Activated CD8-positive, alpha-beta memory T cell treated with anti-CD3 and anti-CD28 coated beads, Interleukin-2, amount 10 ng/mL, durations not matched to agents 7 days and 5 days (primary cell): ENCODE data around the gene KLHL29. TPM values are rescaled to one million over a fixed set of nuclear protein-coding genes. Genes with fewer than 3 reads are reported as not detected.

ENCODE experiments used
- ATAC-seq: fragments of 150-1000 bp; cut with Tn5 transposase; one replicate; pipeline ENCODE4 v1.10.0; 2021; ENCODE audit warnings: moderate library complexity
- CTCF ChIA-PET: fragments of 350-600 bp; sonication (Branson Sonifier 250); formaldehyde crosslinking; loops from one replicate; lab custom pipeline; 2021; ENCODE audit warnings: antibody characterized with exemption; lab: Charles Lee
- DNase-seq: peaks from one replicate; pipeline ENCODE4 v3.0.0-alpha.2; 2020
- H3K27ac Mint-ChIP-seq: one replicate; pipeline ENCODE4 v1.8.0; 2021; ENCODE audit warnings: mild to moderate bottlenecking, mixed read lengths
- H3K27me3 Mint-ChIP-seq: one replicate; pipeline ENCODE4 v1.8.0; 2021; ENCODE audit warnings: mixed read lengths
- H3K36me3 Mint-ChIP-seq: one replicate; pipeline ENCODE4 v1.8.0; 2021; ENCODE audit warnings: mild to moderate bottlenecking, mixed read lengths
- H3K4me1 Mint-ChIP-seq: one replicate; pipeline ENCODE4 v1.8.0; 2021; ENCODE audit warnings: mixed read lengths
- H3K4me3 Mint-ChIP-seq: one replicate; pipeline ENCODE4 v1.8.0; 2021; ENCODE audit warnings: mild to moderate bottlenecking, moderate library complexity, mixed read lengths
- H3K9me3 Mint-ChIP-seq: one replicate; pipeline ENCODE4 v1.8.0; 2022; ENCODE audit warnings: low read depth, mixed read lengths
- total RNA-seq, 2 experiments: library from RNA; stranded (reverse); gene quantifications; one replicate each; pipeline ENCODE4 v1.2.3, GENCODE V29; 2021

The KLHL29 gene
- total RNA-seq, 2 experiments from 2014 or later: 0.09 to 0.12 TPM

DNA sequence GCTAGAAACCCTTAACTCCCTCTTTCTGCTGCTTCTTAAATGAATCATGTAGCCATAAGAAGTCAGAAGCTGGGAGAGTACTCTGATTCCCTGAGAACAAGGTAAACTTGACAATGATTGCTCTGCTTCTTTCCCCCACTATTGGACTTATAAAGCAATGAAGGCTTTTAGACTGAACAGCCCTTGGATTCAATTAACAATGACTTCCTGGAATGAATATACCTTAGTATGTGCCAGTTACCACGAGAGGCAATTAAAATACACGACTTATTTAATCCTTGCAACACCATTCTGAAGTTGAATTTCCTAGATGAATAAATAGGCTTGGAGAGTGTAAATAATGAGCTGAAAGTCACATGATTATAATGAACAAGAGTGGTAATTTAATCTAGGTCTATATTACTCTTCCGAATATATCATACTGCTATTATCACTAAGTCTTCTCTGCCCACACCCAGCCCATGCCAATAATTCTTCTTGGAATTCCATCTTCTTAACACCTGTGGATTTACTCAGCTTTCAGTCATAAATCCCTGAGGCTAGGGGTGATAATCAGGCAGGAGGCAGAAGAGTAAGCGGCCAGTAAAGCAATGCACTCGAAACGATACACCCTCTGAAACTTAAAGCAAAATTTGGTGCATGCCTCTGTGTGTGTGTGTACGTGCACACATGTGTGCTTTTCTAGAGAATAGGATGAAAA is 371.8 kb downstream of the KLHL29 start:
- no peak overlapping the region for H3K27ac Mint-ChIP-seq
- peaks cover 4% of the 10 kb centered on the region for H3K4me1 Mint-ChIP-seq
- H3K4me3 Mint-ChIP-seq: no peak overlapping the region
- CTCF ChIA-PET: interaction anchor here (1.1 kb wide), 1 partner anchor 10 kb away, joined by 3 read pairs; no protein-coding TSS in a partner anchor
- ATAC-seq: no peak
- H3K36me3 Mint-ChIP-seq: peaks cover 15% of the 10 kb centered on the region
- no peaks in the 10 kb centered on the region for H3K9me3 Mint-ChIP-seq
- no peaks in the 10 kb centered on the region for H3K27me3 Mint-ChIP-seq
- DNase-seq: no peak

DNA sequence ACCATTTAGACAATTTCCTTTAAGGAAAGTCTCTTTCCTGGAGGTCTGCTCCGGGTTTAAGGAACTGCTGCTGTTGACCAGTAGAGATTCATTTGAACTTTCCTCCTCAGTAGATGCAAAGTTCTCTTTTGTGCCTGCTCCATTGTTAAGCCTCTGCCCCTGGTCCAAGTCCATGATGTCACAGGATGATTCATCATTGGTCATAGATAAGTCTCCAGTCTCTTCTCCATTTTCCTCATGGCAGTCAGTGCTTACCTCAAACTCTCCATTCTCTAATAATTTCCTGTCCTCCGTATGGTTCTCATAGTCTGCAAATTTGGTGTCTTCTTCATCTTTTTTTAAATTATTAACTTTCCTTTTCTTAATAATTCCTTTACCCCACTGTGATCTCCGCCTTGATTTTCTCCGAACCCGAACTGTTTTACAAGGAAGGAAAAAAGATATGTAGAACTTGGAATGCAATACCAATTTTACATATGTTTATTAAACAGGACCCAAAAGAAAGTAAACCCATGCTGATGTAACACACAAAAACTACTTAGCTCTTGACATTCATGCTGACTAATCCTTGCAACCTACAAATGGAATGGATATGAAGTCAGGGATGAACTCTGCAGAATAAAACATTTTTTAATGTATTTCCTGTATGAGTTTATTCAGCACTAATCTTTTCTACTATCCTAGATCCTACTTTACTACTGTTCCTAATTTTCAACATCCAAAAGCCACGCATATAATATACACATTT is 372.9 kb downstream of the KLHL29 start:
- ATAC-seq (no peak), DNase-seq (no peak)
- Mint-ChIP-seq H3K4me3 (no peak overlapping the region), H3K9me3 (no peaks in the 10 kb centered on the region), H3K36me3 (peaks cover 15% of the 10 kb centered on the region), H3K4me1 (peaks cover 5% of the 10 kb centered on the region), H3K27ac (no peak overlapping the region), H3K27me3 (no peaks in the 10 kb centered on the region)
- CTCF ChIA-PET: no interaction called here
